NCI-H345 (cell line): ENCODE data around the gene BRPF1.

Experiments
- DNase-seq: peaks from one replicate; lab custom pipeline; 2025; lab: John Stamatoyannopoulos, UW

BRPF1 gene, protein sequence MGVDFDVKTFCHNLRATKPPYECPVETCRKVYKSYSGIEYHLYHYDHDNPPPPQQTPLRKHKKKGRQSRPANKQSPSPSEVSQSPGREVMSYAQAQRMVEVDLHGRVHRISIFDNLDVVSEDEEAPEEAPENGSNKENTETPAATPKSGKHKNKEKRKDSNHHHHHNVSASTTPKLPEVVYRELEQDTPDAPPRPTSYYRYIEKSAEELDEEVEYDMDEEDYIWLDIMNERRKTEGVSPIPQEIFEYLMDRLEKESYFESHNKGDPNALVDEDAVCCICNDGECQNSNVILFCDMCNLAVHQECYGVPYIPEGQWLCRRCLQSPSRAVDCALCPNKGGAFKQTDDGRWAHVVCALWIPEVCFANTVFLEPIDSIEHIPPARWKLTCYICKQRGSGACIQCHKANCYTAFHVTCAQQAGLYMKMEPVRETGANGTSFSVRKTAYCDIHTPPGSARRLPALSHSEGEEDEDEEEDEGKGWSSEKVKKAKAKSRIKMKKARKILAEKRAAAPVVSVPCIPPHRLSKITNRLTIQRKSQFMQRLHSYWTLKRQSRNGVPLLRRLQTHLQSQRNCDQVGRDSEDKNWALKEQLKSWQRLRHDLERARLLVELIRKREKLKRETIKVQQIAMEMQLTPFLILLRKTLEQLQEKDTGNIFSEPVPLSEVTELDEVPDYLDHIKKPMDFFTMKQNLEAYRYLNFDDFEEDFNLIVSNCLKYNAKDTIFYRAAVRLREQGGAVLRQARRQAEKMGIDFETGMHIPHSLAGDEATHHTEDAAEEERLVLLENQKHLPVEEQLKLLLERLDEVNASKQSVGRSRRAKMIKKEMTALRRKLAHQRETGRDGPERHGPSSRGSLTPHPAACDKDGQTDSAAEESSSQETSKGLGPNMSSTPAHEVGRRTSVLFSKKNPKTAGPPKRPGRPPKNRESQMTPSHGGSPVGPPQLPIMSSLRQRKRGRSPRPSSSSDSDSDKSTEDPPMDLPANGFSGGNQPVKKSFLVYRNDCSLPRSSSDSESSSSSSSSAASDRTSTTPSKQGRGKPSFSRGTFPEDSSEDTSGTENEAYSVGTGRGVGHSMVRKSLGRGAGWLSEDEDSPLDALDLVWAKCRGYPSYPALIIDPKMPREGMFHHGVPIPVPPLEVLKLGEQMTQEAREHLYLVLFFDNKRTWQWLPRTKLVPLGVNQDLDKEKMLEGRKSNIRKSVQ (N-terminal part only)

DNA sequence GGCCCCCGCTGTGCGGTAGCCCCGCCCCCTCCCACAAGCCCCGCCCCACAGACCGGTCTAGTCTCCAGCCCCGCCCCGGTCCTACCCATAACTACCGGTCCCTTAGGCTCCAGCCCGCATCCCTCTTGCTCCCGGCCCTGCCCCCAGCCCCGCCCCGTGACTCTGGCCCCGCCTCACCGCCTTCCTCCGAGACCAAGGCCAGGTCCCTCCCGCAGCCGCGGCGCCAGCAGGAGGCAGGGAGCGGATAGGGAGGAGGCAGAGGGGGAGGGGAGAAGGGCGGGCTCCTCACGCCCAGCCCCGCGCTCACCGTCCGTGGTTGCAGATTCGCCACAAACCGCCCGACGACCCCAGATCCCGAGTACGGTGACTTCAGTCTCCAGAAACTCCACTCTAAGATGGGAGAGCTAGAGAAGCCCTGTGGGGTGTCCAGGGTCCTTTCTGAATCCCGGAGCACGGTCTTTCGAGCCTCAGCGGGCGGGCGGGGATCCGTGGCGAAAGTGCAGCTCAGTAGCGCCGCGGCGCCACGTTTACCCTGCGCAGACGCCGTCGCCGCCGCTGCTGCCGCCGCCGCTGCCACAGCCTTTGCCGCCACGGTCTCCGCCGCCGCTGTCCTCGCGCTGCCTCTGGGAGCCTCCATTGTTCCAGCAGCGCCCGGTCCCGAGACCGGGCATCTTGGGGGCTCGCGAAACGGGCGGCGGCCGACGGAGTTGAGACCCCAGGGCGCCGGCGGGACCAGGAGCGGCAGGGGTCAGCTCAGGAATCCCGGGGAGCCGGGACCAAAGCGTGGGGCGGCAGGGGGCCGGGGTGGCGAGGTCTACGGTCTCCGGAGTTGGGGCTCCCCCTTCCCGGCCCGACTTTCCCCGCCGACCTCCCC lies at the start of gene BRPF1:
TSS of gene BRPF1 (plus strand) at position 530 of the 874 bp plus-strand sequence. CDS start 2,406 bp downstream, outside the sequence.
- peak; percentile 97 for DNase-seq

DNA sequence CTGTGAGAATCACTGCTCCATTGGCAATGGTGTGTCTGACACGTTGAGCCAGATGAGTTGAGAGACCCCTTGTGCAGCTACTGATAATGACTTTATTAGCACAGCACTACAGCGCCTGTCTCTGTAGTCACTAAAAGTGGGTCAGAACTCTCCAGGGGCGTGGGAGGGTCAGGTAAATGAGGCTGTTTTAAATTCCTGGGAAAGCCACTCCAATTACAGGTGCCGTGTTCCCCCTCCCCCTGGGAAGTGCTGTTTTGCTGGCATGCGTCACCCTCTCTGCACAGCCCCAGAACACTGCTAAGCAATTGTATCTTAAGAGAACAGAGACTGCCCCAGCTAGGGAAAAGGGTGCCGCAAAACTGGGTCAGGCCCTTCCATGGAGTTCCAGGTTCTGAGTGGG lies 49.4 kb upstream of the BRPF1 start:
- no peak for DNase-seq

DNA sequence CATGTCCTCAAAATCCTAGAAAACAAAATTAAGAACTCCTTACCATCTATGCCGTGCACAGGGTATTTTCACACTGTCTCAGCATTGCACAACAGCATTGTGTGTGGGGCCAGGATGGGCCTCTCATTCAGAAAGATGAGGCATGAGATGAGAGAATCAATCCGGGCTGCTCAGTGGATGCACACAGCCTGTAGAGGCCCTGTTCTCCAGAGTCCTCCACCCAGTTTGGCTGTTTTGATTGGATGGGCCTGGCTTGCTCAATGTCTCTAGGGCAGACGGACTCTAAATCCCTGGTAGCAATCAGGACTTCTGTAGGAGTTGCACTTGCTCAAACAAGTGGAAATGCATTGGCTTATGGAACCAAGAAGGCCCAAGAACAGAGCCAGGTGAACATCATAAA lies 48.1 kb upstream of the BRPF1 start:
- no peak for DNase-seq

DNA sequence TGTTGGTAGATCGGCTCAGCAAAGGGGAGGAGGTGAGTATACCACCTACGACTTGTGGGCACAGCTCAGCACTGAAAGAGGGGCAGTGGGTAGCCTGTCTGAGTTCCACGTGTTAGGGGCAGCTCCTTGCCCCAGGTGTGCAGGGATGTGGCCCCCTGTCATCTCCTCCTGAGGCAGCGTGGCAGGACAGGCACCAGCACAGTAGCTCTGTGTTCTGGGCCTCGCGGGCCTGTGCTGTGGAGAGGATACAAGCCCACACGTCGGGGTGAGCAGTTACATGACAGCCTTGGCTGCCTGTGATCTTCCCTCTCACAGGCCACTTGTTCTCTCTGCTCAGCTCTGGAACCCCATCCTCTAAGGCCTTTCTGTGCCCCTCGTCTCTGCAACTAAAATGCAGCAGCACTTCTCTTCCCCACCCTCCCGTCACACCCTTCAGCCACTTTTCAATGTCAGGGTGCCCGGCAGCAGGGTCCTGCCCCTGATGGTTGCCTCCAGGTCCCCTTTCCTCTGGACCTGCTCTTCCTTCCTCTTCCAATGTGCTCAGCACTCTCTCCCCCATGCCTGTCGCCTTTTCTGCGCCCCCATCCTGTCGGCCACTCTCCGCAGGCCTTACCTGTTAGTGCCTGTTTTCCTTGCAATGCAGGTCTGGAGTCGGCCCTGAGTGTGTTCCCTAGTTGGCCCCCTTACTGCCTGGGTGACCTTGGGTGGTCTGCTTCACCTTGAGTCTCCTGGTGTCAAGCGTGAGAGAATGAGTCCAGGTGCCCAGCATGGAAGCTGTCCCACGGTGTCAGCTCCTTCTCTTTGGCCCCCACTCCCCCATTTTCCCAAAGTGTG lies 46.1 kb upstream of the BRPF1 start:
- no peak for DNase-seq

DNA sequence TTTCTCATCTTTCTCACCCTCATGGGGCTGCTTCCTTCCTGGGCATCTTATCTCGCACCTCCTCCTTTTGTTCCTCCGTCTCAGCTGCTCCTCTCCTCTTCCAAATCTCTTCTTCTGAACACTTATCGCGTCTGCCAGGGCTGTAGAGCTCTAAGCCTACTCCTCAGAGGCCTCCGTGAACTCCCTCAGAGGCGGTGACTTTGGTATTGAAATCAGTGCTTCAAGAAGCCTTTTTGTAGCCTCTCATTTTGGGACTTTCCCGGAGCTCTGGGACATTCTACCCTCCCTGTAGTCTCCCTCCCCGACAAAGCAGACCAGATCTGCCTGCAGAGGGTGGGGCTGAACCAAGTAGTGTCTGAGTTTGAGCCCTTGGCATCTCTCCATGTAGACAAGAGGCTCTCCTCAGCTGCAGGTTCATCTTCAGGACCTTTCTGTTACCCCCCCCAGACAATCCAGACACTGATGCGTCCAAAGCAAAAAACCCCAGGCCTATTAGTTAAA lies 45.4 kb upstream of the BRPF1 start:
- DNase-seq: no peak

DNA sequence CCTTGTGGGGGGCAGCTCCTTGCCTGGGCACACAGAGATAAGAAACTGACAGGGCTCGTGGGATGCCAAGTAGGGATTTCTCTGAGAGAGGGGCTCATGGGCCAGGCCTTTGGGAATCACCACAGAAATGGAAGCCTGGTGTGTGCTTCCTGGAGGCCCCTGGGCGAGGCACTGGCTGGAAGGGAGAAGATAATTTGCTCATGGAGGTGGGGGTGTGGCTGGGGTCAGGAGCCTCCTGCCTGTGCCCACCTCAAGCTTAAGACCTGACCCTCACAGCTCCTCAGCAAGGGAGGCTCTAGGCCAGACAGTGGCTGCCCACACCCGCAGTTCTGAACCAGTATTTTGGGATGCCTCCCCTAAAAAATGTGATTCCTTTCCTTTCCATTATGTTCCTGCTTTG lies 44.8 kb upstream of the BRPF1 start:
- DNase-seq: no peak

DNA sequence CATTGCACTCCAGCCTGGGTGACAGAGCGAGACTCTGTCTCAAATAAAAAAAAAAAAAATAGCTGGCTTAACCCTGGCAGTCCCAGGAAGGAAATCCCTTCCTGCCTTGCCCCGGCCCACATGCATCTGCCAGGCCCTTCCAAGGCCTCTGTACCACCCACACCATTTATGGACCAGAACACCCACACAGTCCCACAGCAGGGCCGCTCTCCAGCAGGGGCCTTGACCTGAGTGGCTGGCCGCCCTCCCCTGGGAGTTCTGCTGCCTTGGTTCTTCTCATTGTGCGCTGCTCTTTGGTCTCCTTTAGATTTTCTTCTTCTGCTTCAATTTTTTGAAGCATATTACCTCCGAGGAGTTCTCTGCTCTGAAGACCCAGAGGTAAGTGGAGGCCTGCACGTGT lies 44.0 kb upstream of the BRPF1 start:
- no peak for DNase-seq

DNA sequence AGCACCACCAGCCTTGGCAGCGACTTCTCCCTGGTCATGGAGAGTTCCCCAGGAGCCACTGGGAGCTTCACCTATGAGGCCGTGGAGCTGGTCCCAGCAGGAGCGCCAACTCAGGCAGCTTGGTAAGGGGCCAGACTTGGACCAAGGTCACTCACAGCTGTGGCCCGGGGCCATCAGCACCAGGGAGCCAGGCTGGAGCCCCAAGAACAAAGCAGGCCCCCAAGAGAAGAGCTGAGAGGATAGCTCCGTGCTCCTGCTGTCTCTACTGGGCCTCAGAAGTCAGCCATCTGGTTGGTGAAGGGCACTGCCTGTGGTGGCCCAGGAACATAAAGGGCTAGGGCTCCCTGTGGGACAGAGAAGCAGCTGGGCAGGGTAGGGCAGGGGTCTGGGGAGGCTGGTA lies 42.6 kb upstream of the BRPF1 start:
- DNase-seq: no peak

DNA sequence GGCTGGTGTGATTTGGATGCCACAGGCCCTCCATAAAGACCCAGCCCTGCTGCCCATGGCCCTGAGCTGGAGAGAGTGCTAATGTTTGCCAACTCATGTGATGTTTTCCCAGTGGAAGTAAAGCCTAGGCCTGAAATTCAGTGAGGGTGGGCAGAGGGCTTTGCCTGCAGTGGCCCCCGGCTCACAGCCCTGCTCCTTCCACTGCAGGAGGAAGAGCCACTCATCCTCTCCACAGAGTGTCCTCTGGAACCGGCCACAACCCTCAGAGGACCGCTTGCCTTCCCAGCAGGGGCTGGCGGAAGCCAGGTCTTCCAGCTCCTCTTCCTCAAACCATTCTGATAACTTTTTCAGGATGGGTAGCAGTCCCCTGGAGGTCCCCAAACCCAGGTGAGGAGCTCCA lies 41.8 kb upstream of the BRPF1 start:
- DNase-seq: no peak

DNA sequence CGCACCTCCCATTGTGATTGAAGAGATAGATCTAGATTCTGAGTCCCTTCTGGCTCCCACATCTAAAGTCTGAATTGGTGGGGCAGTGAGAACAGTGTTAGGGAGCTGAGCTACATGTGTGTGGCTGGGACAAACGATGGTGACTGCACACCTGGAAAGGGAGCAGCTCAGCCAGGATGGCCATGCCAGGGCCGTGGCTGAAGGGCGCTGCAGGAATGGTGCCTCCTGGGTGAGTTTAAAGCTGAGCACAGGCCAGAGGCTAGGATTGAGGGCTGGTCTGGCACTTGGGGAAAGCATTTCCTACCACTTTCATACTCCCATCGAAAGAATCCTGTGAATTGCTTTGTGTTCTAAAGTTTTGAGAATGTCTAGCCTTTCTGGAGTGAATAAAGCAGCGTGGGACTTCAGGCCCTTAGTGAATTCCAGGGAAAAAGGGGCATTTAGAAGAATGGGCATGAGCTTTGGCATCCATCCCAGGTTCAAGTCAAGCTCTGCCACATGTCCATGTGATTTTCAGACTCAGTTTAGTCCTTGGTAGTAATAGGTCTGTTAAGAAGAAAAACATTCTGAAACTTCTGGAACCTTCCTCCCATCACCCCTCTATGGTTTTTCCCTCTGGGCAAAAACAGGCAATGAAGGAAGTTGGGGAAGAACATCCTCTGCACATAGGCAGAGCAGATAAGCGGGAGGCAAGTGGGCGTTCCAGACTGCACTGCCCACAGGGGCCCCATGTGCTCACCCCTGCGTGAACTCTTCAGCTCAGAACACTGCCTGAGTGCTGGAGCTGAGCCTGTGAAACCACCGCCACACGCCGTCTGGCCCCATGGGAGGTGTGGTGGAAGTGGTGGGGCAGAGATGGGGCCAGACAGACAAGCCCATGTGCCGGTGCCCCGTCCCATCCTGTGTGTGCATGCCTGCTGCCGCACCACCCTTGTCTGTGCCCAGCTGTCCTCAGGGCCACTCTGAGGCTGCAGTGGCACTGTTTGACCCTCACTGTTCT lies 40.8 kb upstream of the BRPF1 start:
- DNase-seq: no peak

DNA sequence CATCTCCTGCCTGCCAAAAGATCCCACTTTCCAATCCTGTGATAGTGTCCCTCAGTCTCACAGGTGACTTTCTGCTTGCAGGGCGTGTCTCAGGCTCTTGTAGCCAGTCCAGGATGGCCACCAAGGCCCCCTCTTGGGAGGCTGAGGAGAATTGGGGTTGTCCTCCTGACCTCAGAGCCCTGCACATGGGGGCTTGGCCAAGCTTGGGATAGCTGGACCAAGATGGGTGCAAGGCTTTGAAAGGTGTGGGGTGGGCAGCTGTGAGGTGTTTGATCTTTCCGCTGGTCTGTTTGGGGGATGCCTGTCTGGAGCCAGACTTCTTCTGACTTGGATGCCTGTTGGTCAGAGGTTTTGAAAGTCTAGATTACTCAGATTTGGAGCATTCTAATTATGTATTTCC lies 39.9 kb upstream of the BRPF1 start:
- no peak for DNase-seq

DNA sequence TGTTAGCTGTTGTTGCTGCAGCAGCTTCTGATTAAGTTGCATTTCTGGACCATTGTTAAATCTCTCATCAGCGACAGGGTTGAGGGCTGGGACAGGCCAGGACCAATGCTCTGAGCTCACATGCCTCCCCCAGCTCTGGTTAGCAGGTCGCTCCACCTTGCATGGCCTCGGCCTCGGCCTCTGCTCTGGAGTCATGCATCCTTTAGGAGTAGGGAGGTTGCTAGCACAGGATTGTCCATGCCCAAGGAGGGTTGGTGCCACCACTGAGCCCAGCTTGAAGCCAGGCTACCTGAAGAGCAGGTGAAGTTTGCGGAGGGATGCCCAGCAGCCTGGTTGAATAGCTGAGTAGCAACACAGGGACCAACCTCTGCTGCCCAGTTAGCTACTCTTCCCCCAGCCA lies 39.1 kb upstream of the BRPF1 start:
- no peak for DNase-seq

DNA sequence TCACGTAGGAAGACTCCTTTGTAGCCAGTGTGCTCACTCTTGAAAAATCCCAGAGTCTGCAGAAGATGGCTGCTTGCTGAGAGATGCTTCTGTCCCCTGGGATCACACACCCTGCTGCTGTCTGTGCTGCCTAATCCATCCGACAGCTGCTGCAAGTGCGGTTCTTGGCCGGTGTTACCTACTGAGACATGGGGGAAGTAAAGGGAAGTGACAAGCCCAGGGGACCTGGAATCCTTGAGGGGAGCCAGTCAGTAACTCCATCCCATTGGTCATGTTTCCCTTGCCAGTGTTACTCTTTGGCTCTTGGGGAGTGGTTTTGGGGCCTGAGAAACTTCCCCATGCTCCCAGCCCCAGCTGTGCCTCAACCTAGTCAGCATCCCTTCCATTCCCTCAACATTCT lies 36.2 kb upstream of the BRPF1 start:
- DNase-seq: no peak

DNA sequence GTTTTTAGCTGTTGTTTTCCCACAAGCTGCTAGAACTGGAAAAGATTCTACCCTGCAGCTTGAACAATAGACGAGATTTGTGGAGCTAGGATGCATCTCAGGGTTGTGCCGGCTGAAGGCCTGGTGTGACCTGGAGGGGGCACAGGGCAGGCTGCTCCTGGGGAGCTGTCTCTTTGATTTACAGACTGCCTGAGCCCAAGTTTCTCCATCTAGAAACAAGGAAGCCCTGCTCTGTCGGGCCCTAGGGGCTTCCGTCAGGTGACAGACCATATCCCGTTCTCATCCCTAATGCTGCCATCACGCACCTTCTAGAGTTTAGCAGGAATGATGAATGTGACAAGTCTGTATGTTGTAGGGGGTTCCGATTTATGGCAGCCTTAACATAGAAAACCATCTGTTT lies 35.8 kb upstream of the BRPF1 start:
- no peak for DNase-seq

DNA sequence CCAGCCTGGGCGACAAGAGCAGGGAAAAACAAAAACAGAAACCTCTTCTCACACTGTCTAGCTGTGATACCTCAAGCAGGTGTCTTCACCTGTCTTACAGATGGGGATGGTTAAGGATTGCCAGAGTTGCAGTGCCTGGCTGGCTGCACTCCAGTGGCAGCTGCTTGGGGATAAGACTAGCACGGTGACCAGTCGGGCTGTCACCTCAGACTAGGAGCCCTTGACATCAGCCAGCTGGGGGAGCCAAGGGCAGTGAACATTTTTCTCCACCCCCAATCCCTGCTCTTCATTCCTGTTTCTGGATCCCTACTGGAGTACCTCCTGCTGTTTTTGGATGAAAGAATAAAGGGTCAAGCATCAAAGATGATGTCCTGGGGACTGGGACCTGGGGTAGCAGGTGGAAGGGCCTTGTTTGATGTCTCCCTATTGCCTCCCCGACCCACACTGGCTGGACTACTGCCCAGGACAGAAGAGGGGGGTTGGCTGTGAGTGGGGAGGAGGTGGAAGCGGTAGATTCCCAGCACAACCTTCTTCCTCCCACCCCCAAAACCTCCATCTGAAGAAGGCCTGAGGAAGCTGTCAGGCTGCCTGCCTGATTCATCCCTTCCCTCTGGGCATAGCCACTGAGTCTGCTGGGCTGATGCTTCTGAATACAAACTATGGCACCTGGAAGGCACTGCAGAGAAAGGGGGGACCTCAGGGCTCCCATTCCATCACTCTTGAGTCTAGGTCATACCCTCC lies 34.9 kb upstream of the BRPF1 start:
- DNase-seq: no peak

DNA sequence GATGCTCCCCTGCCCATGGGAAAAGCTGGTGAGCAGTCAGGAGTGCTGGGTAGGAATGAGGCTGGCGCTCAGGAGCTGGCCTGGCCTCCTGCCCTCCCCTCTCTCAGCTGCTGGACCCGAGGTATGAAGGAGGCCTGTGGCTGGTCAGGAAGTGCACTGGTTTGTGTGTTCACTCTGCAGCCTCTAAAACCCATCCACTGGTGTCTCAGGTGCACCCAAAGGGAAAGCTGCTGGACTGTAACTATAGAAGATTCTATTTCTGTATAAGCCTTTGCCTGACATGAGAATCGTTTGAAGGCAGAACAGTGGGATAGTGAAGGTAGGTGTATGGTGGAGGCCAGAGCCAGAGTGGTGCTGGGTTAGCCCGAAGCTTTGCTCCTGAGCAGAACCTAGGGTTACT lies 33.6 kb upstream of the BRPF1 start:
- no peak for DNase-seq

DNA sequence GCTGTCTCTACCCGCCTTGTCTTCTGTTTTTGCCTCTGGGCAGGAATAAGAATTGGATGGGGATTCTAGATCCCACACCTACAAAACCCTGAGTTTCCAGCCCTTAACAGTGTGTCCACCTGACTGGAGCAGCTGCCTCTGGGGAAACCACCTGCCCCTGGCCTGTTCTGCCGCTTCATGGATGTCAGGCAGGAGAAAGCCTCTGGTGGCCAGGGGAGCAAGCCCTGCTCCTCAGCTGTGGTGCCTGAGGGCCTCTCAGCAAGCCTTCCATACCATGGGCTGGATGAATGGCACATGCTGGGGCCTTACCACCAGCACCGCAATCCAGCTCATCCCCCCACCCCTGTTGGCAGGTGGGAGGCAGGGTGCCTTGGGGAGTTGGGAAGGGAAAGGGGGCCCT lies 33.2 kb upstream of the BRPF1 start:
- no peak for DNase-seq

DNA sequence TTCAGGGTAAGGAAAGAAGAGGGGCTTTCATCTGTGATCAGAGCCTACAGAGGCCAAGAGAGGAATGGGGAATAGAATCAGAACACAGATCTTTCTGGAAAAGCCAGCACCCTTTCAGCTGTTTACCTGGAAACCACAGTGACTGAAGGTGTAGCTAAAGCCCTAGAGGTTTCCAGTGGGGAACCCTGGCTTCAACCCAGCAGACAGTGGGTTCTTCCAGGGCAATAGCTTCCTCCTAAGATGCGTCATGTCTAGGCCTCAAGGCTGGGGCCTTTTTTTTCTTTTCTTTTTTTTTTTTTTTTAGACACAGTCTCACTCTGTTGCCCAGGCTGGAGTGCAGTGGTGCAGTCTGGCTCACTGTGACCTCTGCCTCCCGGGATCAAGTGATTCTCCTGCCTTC lies 31.0 kb upstream of the BRPF1 start:
- DNase-seq: no peak

DNA sequence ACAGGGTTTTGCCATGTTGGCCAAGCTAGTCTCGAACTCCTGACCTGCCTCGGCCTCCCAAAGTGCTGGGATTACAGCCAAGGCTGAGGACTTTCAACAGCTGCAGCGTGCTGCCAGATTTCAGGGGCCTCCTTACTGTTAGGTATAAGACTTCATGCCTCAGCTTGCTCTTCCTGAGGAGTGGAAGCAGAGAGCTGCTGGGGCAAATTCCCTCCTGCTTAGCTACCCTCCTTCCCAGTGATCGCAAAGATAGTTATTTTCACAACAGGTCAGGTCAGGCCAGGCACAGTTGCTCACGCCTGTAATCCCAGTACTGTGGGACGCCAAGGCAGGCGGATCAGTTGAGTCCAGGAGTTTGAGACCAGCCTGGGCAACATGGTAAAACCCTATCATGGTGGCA lies 30.5 kb upstream of the BRPF1 start:
- DNase-seq: no peak
